Activated CD8-positive, alpha-beta memory T cell treated with anti-CD3 and anti-CD28 coated beads for 24 hours (primary cell): ENCODE data around the gene CKMT2.

Experiments used
- DNase-seq: peaks from one replicate; pipeline ENCODE4 v3.0.0-alpha.2; 2020

CKMT2 gene

GRCh38 chr5:81313278-81313677 is 80.2 kb downstream of the CKMT2 start:
- DNase-seq: no peak

- no peak for DNase-seq
Observed at GRCh38 chr5:81313686-81314085, 80.6 kb downstream of the CKMT2 start.

GRCh38 chr5:81314581-81314980 is 81.5 kb downstream of the CKMT2 start:
- no peak for DNase-seq

- DNase-seq: no peak
Observed at GRCh38 chr5:81315336-81315735, 82.2 kb downstream of the CKMT2 start.

DNA sequence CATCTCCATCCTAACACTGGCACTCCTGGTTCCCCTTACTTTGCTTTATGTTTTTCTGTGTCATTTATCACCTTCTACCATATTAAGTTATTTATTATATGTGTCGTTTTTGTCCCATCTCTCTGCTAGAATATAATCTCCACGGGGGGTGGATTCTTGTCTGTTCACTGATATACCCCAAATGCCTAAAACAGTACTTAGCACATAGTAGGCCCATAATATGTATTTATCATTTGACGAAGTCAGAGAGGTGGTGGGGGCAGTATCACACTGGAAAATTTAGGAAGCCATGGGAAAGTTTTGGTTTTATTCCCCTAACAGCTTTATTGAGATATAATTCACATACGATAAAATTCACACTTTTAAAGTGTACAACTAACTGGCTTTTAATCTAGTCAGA is 82.7 kb downstream of the CKMT2 start:
- no peak for DNase-seq
